ENCODE measurements around the gene RARS2.

Gene RARS2

DNA sequence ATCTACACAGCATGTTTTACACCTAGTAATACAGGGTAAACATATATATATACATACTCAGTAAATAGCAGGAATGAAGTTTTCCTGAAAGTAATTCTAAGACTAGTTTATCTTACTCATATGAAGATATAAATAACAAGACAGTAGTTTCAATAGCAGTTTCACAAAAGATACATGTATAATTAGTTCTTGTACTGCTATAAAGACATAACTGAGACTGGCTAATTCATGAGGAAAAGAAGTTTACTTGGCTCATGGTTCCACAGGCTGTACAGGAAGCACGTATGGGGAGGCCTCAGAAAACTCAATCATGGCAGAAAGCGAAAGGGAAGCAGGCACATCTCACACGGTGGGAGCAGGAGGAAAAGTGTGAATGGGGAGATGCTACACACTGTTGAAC, 16.9 kb downstream of the RARS2 start:
- no peak for DNase-seq

DNA sequence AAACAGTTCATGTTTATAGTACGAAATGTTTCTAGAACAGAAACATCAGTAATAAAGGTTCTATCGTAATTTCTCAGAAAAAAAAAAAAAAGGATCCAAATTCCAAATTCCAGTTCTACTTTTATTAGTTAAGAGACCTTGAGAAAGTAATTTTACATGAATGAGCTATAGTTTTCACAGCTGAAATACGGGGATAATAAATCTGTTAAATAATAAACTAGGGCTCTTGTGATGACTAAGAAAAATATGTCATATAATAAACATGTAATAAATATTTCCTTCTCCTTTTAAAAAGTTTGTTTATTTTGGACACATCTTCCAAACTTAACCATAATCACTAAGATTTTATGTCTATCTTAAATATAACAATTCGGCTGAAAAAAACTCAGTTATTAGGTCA, 17.8 kb downstream of the RARS2 start:
- no peak for DNase-seq

DNA sequence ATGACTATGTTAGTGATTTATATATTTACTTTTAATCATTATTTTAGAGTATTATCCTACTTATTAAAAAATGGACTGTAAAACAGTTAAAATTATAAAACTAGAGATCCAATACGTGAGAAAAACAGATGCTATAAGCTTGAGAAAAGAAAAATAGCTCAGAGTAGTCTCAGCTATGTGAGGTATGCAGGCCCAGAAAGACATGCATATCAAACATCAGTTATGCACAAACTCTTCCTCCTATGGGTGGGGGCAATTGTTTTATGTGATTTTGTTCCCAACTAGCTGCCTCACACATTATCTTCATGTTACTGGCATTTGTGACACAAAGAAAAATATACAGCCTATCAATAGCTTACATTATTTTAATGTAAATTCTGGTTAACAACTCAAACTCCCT, 28.8 kb downstream of the RARS2 start:
- DNase-seq = no peak

DNA sequence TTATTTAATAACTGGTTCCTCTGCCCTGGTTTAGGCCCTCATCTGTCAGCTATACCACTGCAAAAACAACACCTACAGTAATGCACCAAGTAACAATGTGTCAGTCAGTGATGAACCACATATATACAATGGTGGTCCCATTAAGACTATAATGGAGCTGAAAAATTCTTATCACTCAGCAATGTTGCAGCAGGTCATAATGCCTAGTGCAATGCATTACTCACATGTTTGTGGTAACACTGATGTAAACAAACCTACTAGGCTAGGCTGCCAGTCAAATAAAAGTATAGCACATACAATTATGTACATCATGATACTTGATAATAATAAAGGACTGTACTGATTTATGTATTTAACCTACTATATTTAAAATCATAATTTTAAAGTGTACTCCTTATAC, 31.3 kb downstream of the RARS2 start:
- no peak for DNase-seq

DNA sequence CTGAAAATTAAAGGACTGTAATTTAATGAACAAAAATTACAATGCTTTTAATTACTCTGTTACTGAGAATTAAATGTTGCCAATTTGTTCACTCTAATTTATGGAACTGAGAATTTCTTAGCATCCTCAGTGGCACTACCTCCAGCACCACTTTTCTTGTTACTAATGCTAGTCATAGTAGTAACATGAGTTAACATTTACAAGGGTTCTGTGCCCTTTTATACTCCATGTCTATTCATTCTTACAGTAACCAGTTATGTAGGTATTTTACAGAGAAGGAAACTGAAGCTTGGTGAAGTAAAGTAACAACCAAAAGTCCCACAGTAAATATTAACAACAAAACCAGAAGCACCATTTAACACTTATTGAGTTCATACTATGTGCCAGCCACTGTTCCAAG, 34.3 kb downstream of the RARS2 start:
- no peak for DNase-seq

GRCh38 chr6:87553159-87553765, 36.5 kb downstream of the RARS2 start:
- DNase-seq = no peak

DNA sequence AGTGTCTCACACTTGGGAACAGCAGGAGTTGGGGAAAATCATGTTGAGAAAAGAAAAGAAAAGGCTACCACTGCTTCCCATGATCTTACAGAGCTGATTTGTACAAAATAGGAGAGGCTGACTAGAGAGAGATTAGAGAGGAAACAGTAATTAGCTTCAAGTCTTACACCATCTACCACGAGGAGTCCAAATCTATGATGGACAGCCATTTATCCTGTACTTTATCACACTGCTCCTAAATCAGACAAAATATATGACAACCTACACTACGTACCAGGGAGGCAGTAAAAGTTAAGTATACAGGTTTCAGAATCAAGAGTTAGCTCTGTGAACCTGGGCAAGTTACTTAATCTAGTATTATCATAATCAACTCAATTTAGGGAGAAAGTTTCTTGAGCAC, 38.0 kb downstream of the RARS2 start:
- no peak for DNase-seq

DNA sequence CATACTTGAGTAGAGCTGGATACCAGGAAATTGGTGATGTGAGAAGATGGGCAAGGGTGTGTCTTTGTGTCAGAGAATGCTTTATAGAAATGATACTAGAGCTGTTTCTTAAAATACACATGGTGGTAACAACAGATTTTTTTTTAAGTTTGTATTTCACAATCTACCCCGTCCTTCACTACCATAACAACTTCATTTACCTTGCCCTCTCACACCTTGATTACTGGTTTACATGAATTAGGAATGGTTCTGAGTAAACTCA, 45.4 kb downstream of the RARS2 start:
- no peak for DNase-seq

DNA sequence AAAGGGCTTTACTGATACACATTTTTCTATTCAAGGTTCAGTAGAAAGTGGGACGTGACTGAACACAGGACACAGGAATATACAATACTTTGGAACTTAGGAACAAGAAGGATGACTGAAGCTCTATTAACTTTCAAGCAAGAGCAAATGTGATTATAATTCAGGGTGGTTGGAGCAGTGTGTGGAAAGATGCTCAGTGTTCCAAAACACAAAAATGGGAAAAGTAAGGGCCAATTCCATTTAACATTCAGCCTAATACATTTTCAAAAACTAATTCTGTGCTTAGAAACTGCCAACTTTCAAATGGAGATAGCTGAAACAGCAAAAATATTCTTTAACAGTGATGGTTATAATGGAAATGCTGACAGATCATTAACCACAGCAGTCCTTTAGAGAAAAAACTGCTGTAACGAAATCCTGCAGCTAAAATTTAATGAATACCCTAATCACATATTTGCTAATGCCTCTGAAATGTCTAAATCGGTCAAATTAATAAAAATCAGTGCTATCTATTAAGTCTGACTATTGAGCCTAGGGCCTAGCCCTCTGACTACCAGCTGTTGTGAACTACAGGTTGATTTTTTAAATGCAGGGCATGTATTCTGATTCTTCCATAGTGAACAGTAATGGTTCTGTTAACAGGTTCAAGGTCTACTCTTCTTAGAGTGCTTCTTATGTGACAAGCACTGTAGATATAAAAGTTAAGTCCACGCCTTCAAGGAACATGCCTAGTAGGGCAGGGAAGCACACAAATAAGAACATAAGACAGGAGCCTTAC, 45.9 kb downstream of the RARS2 start:
- no peak for DNase-seq

- no peak for DNase-seq
These were observed 48.0 kb downstream of the RARS2 start for GRCh38 chr6:87541744-87542143.

GRCh38 chr6:87541041-87541440, 48.7 kb downstream of the RARS2 start:
- no peak for DNase-seq

DNA sequence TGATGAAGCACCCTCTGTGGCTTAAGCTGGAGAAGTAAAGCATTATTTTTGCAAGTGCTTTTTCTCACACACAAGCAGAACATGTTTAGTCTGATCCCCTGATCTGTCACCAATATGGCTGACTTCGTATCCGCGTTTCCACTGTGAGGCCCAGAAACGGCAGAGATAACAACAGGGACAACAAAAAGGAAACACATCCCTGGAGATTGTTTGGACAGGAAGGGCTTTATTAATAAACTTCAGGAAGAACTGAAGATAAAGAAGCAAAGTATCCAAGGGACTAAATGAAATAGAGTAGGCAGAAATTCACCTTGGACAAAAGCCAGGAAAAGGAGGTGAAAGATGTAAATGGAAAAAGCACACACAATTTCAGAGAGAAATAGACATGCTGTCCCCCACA, 49.2 kb downstream of the RARS2 start:
- no peak for DNase-seq

GRCh38 chr6:87539554-87539953, 50.2 kb downstream of the RARS2 start:
- no peak for DNase-seq

- DNase-seq = no peak
These were observed 51.1 kb downstream of the RARS2 start for GRCh38 chr6:87538510-87539260.

DNA sequence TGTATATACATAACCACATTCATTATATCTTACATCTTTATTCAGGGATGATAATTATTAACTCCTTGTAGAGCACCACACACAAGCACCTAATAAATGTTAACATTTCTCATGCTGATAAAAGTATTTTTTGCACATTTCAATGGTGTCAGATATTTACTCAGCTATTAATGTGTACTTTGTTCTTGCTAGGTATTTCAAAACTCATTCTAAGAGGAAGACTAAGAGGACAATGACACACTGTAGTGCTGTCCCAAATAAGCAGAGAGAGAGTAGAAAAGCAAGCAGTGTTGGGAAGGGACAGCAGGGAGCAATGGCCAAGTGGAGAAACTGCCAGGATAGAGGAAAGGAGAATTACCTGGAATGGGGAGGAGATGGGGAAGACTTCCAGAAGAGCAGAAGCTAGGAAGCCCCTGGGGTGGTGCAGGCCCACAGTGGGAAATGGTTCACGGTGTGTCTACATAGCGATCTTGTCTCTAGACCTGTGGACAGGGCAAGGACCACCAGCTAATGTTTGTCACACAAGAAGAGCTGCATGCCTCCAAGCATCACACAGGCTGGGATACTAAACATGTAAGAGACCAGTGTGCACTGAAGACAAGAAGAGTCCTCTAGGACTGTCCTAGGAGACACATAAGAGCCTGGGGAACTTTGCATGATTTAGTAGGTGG, 55.3 kb downstream of the RARS2 start:
- DNase-seq = no peak

- no peak for DNase-seq
These were observed 60.6 kb downstream of the RARS2 start for GRCh38 chr6:87529221-87529620.

- no peak for DNase-seq
These were observed 67.1 kb downstream of the RARS2 start for GRCh38 chr6:87522686-87523085.

- no peak for DNase-seq
These were observed 71.3 kb downstream of the RARS2 start for GRCh38 chr6:87518453-87518852.

DNA sequence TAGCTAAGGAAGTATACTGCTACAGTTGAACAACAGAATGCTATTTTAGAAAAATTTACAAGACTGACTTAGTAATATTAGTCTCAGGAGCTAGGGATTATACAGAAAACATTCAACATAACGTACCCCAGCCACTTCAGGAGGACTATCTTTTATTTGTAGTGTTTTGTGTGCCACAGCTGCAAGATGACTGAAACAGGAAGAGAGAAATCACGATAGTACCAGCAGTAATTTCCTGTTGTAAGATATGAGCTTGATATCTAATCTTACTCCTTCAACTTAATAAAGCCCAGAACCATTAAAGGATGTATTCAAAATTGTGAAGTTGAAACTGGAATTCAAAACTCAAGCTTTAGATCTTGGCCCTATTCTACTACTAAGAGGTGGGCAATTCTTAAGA, 75.0 kb downstream of the RARS2 start:
- no peak for DNase-seq

GRCh38 chr6:87504441-87504840, 85.3 kb downstream of the RARS2 start:
- DNase-seq = no peak

GRCh38 chr6:87501809-87502572, 87.8 kb downstream of the RARS2 start:
- DNase-seq = no peak

GRCh38 chr6:87498048-87498447, 91.7 kb downstream of the RARS2 start:
- no peak for DNase-seq

DNA sequence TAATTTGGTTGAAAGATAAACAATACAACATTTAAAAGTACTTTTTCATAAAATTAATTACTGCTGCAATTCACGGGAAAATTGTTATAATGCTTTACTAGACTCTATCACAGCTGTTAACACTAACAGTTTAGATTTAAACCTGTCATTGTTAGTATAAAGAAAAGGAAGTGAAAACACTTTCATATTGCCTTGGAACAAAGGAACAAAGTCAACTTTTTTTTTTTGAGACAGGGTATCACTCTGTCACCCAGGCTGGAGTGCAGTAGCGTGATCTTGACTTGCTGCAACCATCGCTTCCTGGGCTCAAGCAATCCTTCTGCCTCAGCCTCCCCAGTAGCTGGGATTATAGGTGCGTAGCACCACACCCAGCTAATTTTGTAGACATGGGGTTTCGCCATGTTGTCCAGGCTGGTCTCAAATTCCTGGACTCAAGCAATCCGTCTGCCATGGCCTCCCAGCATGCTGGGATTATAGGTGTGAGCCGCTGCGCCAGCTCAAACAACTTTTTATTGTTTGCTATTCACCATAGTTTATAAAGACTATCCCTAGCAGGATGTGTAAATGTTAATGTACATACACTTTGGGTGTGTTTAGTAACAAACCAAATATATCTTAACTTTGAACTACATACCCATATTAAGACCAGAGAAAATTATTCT, 94.9 kb downstream of the RARS2 start:
- DNase-seq = no peak
